HG03039 (cell line): Measurements from ENCODE around the gene RIPK4.

Source experiments
- ATAC-seq: cut with Tn5 transposase; IDR thresholded peaks from one replicate; pipeline ENCODE4 v1.9.1; 2021; ENCODE audit warnings: mild to moderate bottlenecking, moderate library complexity; ENCODE audit not compliant: unreplicated experiment

RIPK4 gene

DNA sequence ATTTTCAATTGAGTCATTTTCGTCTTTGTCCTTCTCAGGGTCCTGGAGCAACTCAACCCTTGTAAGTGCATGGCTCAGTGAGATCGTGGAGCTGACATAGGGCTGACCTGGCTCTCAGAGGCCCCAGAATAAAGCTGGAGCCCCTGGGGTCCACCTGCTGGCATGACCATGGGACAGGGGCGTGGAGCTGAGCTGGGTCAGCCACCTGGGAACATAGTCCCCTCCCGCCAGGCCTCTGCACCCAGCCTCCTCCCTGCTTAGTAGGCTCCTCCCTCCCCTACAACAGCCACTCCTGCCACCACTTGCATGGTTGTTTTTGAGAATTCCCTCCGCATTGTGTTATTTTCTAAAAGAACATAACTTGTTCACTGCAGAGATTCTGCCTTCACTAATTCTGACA is 3.1 kb upstream of the RIPK4 start:
- no peak for ATAC-seq

GRCh38 chr21:41769521-41769920 is 2.7 kb upstream of the RIPK4 start:
- ATAC-seq, result no peak

DNA sequence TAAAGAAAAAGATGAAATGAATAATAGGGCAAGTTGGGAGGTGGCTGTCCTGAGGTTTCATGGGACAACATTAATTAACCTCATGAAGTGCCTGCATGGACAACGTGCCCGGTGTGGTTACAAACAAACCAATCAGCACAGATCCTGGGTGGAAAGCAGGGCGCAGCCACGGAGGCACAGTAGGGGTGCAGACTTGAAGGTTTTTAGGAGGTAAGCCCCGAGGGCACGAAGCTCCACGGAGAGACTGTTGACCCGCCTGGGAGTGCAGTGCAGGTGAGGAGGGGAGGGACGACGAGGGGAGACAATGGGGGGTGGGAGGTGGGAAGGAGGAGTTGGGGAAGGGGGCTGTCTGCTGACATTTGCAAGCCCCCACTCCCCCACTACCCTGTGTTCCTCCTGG is 2.3 kb upstream of the RIPK4 start:
- no peak for ATAC-seq

DNA sequence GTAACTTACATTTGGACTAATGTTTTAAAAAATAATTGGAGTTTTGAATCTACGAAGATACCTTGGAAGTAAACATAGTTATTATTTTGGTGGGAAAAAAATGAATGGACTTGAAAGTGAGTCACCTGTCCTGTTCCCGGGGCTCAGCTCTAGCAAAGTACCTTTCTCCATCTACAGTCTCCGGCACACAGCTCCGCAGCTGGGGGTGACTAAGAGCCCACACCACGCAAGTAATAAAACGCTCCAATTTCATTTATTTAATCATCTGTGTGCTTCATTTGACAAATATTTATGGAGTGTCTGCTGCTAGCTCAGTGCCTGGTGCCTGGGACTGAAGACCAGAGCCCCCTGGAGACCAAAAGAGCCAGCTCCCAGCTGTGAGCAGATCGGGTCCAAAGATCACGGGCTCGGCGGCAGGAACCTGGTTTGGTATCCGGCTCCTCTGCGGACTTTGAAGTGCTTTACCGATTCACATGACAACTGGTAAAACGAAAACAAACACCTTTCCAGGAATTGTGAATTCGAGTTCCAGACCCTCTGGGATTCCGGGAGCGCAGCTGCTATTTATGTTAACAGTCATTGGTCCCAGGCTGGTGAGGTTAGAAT is 1.7 kb upstream of the RIPK4 start:
- ATAC-seq, result no peak

GRCh38 chr21:41767606-41768436 is 969 bp upstream of the RIPK4 start:
- no peak for ATAC-seq

DNA sequence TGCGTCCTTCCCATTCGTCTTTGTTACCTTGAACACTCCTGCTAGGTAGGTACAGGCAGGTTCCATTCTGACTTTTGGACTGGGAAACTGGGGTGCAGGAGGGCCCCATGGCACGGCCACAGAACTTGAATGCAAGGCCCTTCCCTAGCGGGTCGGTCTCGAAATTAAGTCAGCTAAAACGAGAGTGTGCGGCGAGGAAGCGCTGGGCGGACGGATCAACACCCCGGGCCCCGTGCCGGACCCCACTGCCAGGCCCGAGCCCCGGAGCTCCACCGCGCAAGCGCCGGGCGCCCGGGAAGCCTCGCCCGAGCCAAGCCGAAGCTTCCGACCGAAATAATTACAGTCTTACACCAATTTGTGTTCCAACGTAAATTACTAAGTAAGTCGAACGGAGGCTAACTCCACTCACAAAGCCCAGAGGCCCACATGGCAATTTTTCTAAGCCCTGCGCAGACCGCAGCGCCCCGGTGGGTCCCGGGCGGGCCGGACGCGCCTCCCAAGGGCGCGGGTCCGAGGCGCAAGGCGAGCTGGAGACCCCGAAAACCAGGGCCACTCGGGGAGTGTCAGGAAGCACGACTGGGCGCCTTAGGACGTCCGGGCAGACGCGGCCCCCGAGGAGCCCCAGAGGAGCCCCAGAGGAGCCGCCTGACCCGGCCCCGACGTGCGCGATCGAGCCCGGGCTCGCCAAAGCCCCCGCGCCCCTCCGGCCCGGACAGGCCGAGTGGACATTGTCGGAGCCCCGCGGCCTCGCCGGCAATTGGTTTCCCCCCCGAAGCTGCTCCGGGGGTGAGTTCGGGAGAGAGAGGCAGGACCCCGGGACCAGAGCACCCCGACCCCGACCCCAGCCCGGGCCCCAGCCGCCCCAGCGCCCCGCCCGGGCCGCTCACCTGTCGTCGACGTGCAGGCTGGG is 624 bp downstream of the RIPK4 start:
- no peak for ATAC-seq

DNA sequence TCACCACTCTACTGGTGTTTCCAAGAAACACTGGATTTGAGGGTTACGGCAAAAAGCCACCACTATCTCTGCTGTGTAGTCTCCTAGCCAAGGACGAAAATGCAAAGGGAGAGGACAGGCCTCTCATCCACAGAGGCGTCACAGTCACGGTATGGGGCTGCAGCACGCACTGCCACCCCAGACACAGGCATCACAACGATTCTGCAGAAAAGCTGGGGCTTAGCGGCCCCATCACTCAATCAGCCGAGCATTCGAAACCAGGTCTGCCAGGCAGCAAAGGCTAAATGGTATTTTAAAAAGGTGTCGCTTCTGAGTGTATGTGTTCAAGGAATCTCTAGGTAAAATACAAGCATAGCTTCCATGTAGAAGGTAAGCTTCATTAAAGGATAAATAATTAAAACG is 1.4 kb downstream of the RIPK4 start:
- no peak for ATAC-seq

- ATAC-seq, result no peak
Measured at GRCh38 chr21:41764558-41765419, 2.1 kb downstream of the RIPK4 start.

DNA sequence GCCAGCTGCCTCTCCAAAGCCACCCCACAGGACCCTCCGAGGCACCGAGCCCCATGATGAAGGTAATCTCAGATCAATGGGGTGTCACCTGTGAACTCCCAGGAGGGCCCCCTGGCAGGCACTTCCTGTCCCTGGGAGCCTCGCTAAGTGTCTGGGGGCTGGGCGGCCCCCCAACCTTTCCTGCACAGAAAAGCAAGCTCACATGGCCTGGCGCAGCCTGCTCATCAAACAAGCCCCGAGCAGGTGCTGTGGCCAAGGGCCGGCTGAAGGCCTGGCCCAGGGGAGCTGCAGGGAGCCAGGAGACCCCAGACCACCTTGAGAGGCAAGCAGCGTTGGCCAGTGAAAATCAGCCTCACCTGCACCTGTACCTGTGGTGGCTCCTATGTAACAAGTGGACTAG is 2.9 kb downstream of the RIPK4 start:
- no peak for ATAC-seq

- no peak for ATAC-seq
Measured at GRCh38 chr21:41763398-41763931, 3.4 kb downstream of the RIPK4 start.

DNA sequence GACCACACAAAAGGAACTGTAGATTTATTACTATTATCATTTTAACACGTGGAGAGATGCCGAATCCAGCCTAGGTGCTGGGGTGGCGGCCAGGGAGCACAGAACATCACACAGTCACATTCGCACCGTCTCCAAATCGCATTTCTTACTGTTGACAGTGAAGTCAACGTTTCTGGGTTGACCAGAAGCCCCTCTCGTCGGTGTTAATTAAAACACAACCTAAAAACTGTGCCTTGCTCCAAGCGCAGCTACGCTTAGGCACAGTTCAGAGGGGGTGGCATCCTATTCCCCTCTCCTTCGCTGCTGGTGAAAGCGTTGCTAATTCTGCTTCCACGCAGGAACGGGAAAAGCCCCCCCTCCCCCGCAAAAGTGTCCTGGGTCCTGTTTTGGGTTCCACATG is 4.1 kb downstream of the RIPK4 start:
- no peak for ATAC-seq

DNA sequence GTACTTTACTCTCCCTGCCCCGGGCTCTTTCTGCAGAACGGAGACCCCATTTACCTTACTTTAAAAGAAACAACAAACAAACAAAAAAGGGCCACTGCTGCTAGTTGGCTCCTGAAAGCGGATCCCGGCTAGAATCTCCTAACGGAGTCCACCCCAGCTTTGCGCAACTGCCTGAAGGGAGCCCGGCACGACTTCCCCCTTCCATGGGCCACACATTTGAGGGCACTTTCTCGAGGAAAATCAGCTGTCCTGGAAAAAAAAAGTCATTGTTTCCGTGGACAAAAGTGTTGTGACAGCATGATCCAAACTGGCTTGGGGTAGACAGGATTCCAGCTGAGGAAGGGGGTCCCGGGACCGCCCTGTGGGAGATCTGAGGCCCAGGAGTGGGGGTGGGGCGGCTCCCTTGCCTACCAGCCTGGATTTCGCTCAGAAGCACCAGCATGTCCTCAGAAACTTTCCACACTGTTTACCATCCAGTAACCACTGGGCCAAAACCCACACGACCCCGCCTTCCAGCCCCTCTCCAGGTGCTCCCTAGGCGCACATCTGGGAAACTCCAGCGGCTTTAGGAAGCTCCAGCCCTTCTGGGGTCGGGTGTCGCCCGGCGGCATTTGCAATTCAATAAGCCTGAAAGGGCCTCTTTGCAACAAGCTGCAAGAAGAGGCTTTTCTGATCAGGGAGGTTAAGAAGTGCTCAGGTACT is 4.8 kb downstream of the RIPK4 start:
- ATAC-seq, result no peak

- ATAC-seq, result no peak
Measured at GRCh38 chr21:41761211-41761933, 5.5 kb downstream of the RIPK4 start.

- ATAC-seq, result no peak
Measured at GRCh38 chr21:41760411-41760810, 6.4 kb downstream of the RIPK4 start.

- no peak for ATAC-seq
Measured at GRCh38 chr21:41759926-41760325, 6.9 kb downstream of the RIPK4 start.

DNA sequence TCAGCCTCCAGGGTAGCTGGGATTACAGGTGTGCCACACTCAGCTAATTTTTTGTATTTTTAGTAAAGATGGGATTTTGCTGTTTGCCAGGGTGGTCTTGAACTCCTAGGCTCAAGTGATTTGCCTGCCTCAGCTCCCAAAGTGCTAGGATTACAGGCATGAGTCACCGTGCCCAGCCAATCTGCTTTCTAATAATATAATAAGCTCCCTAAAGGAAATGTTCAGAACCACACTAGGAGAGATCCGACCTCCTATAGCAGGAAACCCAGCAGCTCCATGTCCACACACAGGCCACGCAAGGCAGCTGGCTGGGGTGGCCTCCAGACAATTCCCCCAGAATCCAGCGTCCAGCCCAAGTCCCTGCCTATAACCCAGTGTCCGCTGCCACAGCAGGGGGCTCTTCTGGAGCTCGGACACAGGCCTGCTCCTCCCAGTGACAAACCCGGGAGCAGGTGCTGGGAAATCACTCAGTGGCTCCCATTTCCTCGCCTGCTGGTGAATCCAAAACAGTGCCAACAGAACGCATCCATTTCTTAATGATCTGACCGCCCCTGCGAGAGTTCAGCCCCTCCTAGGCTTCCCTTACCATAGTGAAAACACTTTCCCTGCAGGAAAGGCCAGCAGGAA is 7.5 kb downstream of the RIPK4 start:
- no peak for ATAC-seq

DNA sequence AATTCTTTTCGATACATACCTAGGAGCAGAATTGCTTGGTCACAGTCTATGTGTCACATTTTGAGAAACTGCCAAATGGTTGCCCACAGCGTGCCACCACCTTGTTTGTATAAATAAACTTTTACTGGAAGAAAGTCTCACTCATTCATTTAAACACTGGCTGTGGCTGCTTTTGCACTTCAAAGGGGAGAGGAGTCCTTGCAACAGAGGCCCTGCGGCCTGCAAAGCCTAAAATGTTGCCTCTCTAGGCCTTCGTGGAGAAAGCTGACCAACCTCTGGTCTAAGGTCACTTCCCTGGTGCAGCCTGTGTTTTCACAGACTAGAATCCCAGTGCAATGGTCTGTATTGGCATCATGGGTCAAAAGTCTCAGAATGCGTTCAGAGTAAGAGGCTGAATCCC is 8.3 kb downstream of the RIPK4 start:
- ATAC-seq, result no peak

DNA sequence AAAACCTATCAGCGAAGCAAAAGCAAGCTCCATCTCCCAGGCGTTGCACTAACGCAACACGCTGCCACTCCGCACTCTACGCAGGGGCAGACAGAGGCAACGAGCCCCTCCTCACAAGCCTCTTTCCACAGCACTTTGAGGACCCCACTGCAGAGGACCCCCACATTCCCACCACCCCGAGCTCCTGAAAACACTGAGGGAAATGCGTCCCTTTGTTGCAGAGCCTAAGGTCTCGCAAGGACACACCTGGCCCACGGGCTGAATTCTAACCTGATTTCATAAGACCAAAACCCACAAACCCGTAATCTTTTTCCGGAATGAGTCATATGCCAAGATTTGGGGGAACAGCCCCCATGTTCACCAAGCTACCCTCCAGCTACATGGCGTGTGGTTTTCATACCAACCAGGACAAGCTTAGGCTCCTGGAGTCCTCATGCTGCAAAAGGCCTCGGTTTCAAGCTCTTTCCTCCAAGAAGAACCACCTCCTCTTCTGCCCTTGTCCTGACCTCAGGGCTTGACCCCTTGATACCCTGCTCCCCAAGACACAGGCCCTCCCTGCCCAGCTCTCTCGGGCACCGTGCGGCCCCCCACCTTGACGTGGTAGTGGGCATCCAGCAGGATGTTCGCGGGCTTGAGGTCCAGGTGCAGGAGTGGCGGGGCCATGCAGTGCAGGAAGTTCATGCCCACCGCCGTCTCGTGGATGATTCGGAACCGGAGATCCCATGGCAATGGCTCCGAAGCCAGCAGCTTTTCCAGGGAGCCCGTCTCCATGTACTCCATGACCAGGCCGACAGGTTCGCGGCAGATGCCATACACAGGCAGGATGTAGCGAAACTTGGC is 10.7 kb downstream of the RIPK4 start:
- no peak for ATAC-seq
